WTC11 (cell line): ENCODE measurements around the gene PROB1. TPM values are rescaled to one million over a fixed set of nuclear protein-coding genes. Genes with fewer than 3 reads are reported as not detected.
A peak's percentile ranks its signal among the peaks of the same experiment; 100 is the strongest.

Experiments used
- ATAC-seq: fragments of 200-7000 bp; cut with Tn5 transposase; 2 replicates; pipeline ENCODE4 v1.10.0; 2021; ENCODE audit warnings: mild to moderate bottlenecking, moderate library complexity
- CTCF ChIA-PET: fragments of 300-600 bp; sonication (Branson Sonifier 250); formaldehyde crosslinking; loops from one replicate; lab custom pipeline; 2021; ENCODE audit warnings: antibody characterized with exemption; lab: Charles Lee
- POLR2A ChIA-PET: fragments of 350-600 bp; sonication (Branson Sonifier 250); formaldehyde crosslinking; loops from one replicate; lab custom pipeline; 2021; ENCODE audit warnings: antibody characterized with exemption; lab: Charles Lee
- DNase-seq: peaks from one replicate; pipeline ENCODE4 v3.0.0; 2021; ENCODE audit warnings: low spot score
- H3K27ac Mint-ChIP-seq: 2 replicates; pipeline ENCODE4 v1.8.0; 2021; ENCODE audit warnings: mixed read lengths
- H3K27me3 Mint-ChIP-seq: 2 replicates; pipeline ENCODE4 v1.8.0; 2021; ENCODE audit warnings: low read depth, mild to moderate bottlenecking, moderate library complexity, mixed read lengths
- H3K36me3 Mint-ChIP-seq: 2 replicates; pipeline ENCODE4 v1.8.0; 2021; ENCODE audit warnings: mixed read lengths
- H3K4me1 Mint-ChIP-seq: 2 replicates; pipeline ENCODE4 v1.8.0; 2022; ENCODE audit warnings: mixed read lengths
- H3K4me3 Mint-ChIP-seq: 2 replicates; pipeline ENCODE4 v1.8.0; 2021; ENCODE audit warnings: mild to moderate bottlenecking, moderate library complexity, mixed read lengths
- H3K9me3 Mint-ChIP-seq: 2 replicates; pipeline ENCODE4 v1.8.0; 2021; ENCODE audit warnings: mixed read lengths
- CBFB ChIP-seq: sonication (generic); formaldehyde crosslinking; IDR thresholded peaks from 2 replicates; pipeline ENCODE4 v1.8.1; 2022; ENCODE audit warnings: mild to moderate bottlenecking, low read depth, missing genetic modification reagents
- E2F1 ChIP-seq: sonication (generic); formaldehyde crosslinking; IDR thresholded peaks from 2 replicates; pipeline ENCODE4 v1.8.0; 2022; ENCODE audit warnings: mild to moderate bottlenecking, missing genetic modification reagents
- ELF4 ChIP-seq: sonication (generic); formaldehyde crosslinking; IDR thresholded peaks from 2 replicates; pipeline ENCODE4 v1.8.1; 2022; ENCODE audit warnings: low read depth, mild to moderate bottlenecking, moderate library complexity, missing genetic modification reagents
- FOXP1 ChIP-seq: sonication (generic); formaldehyde crosslinking; IDR thresholded peaks from 2 replicates; pipeline ENCODE4 v1.8.0; 2022; ENCODE audit warnings: missing genetic modification reagents, mild to moderate bottlenecking, moderate library complexity, borderline replicate concordance
- IRF1 ChIP-seq: sonication (generic); formaldehyde crosslinking; IDR thresholded peaks from 2 replicates; pipeline ENCODE4 v1.8.0; 2023; ENCODE audit warnings: missing genetic modification reagents
- KAT7 ChIP-seq: sonication (generic); formaldehyde crosslinking; IDR thresholded peaks from 2 replicates; pipeline ENCODE4 v1.8.1; 2023; ENCODE audit warnings: missing genetic modification reagents, mild to moderate bottlenecking, borderline replicate concordance
- NR1H2 ChIP-seq: sonication (generic); formaldehyde crosslinking; IDR thresholded peaks from 2 replicates; pipeline ENCODE4 v1.9.0; 2021; ENCODE audit warnings: mild to moderate bottlenecking, moderate library complexity, missing genetic modification reagents
- NR2C2 ChIP-seq: sonication (generic); formaldehyde crosslinking; IDR thresholded peaks from 2 replicates; pipeline ENCODE4 v1.8.0; 2022; ENCODE audit warnings: mild to moderate bottlenecking, missing genetic modification reagents
- RELA ChIP-seq: sonication (generic); formaldehyde crosslinking; IDR thresholded peaks from 2 replicates; pipeline ENCODE4 v1.8.1; 2022; ENCODE audit warnings: missing genetic modification reagents, mild to moderate bottlenecking, borderline replicate concordance
- RORB ChIP-seq: fragments of 250-450 bp; sonication (Bioruptor Pico); IDR thresholded peaks from 2 replicates; pipeline ENCODE4 v1.9.0; 2021; ENCODE audit warnings: mild to moderate bottlenecking
- SMAD3 ChIP-seq: sonication (generic); formaldehyde crosslinking; IDR thresholded peaks from 2 replicates; pipeline ENCODE4 v1.8.0; 2022; ENCODE audit warnings: missing genetic modification reagents, mild to moderate bottlenecking, borderline replicate concordance
- SOX15 ChIP-seq: fragments of 250-450 bp; sonication (Bioruptor Pico); IDR thresholded peaks from 2 replicates; pipeline ENCODE4 v1.9.0; 2021; ENCODE audit warnings: mild to moderate bottlenecking
- STAT6 ChIP-seq: sonication (generic); formaldehyde crosslinking; conservative IDR thresholded peaks from 2 replicates; pipeline ENCODE4 v1.8.1; 2023; ENCODE audit warnings: mild to moderate bottlenecking, low read depth, missing genetic modification reagents, moderate library complexity
- TP53 ChIP-seq: sonication (generic); formaldehyde crosslinking; IDR thresholded peaks from 2 replicates; pipeline ENCODE4 v1.8.1; 2023; ENCODE audit warnings: mild to moderate bottlenecking, missing genetic modification reagents
- ZNF219 ChIP-seq: sonication (generic); formaldehyde crosslinking; IDR thresholded peaks from 2 replicates; pipeline ENCODE4 v1.8.0; 2023; ENCODE audit warnings: missing genetic modification reagents, mild to moderate bottlenecking, borderline replicate concordance
- ZNF423 ChIP-seq: fragments of 250-450 bp; sonication (Bioruptor Pico); IDR thresholded peaks from 2 replicates; pipeline ENCODE4 v2.1.2; 2022; ENCODE audit warnings: mild to moderate bottlenecking, moderate library complexity
- ZNF512 ChIP-seq: sonication (generic); formaldehyde crosslinking; IDR thresholded peaks from 2 replicates; pipeline ENCODE4 v1.8.1; 2022; ENCODE audit warnings: missing genetic modification reagents, borderline replicate concordance
- ZNF671 ChIP-seq: fragments of 250-450 bp; sonication (Bioruptor Pico); IDR thresholded peaks from 2 replicates; pipeline ENCODE4 v1.8.0; 2021; ENCODE audit warnings: mild to moderate bottlenecking
- total RNA-seq: library from RNA; stranded (reverse); gene quantifications from 3 replicates; pipeline ENCODE4 v1.2.3, GENCODE V29; 2021
- TF ChIP-seq, protein P1 (sequence below): fragments of 250-450 bp; sonication (Bioruptor Pico); IDR thresholded peaks from 2 replicates; pipeline ENCODE4 v2.1.2; 2022; ENCODE audit warnings: mild to moderate bottlenecking, moderate library complexity
- TF ChIP-seq, protein P2 (sequence below): fragments of 250-450 bp; sonication (Bioruptor Pico); IDR thresholded peaks from 2 replicates; pipeline ENCODE4 v1.9.0; 2021; ENCODE audit warnings: mild to moderate bottlenecking

Gene PROB1
- total RNA-seq, 1 experiment from 2014 or later: 2.5 TPM

- H3K36me3 Mint-ChIP-seq: peaks cover 4% of the 10 kb centered on the region
- ChIA-PET CTCF (interaction anchor here (1.5 kb wide), 1 partner anchor 23 kb away, joined by 4 read pairs; no protein-coding TSS in a partner anchor), POLR2A (interaction anchor here (0.6 kb wide), 1 partner anchor 27 kb away, joined by 3 read pairs; no protein-coding TSS in a partner anchor)
- no peaks in the 10 kb centered on the region for H3K27me3 Mint-ChIP-seq
- H3K9me3 Mint-ChIP-seq: no peaks in the 10 kb centered on the region
- DNase-seq (no peak), ATAC-seq (no peak)
- peak overlapping the region; percentile 76 for H3K27ac Mint-ChIP-seq
- TF ChIP-seq RORB (no peak), E2F1 (CRISPR knock-in tag) (no peak), KAT7 (CRISPR knock-in tag) (no peak), ZNF219 (no peak)
- TF ChIP-seq, protein P1, sequence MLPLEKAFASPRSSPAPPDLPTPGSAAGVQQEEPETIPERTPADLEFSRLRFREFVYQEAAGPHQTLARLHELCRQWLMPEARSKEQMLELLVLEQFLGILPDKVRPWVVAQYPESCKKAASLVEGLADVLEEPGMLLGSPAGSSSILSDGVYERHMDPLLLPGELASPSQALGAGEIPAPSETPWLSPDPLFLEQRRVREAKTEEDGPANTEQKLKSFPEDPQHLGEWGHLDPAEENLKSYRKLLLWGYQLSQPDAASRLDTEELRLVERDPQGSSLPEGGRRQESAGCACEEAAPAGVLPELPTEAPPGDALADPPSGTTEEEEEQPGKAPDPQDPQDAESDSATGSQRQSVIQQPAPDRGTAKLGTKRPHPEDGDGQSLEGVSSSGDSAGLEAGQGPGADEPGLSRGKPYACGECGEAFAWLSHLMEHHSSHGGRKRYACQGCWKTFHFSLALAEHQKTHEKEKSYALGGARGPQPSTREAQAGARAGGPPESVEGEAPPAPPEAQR (CRISPR knock-in tag): no peak
- H3K4me1 Mint-ChIP-seq: peaks cover 15% of the 10 kb centered on the region
- no peak overlapping the region for H3K4me3 Mint-ChIP-seq
These were observed 16.0 kb downstream of the PROB1 start for GRCh38 chr5:139378941-139379361.

GRCh38 chr5:139378101-139378825 is 16.6 kb downstream of the PROB1 start:
- POLR2A ChIA-PET: interaction anchor here (0.6 kb wide), 3 partner anchors 9 to 834 kb away, joined by 3 read pairs; no protein-coding TSS in a partner anchor

More at GRCh38 chr5:139378101-139378825, 16.6 kb downstream of the PROB1 start:
- H3K9me3 Mint-ChIP-seq: no peaks in the 10 kb centered on the region
- TF ChIP-seq FOXP1 (no peak), ZNF671 (no peak), NR2C2 (CRISPR knock-in tag) (no peak), STAT6 (CRISPR knock-in tag) (no peak), CBFB (no peak), TP53 (CRISPR knock-in tag) (no peak), ELF4 (CRISPR knock-in tag) (no peak), SMAD3 (CRISPR knock-in tag) (no peak), ZNF423 (no peak), E2F1 (CRISPR knock-in tag) (no peak), RORB (no peak), ZNF512 (no peak), RELA (CRISPR knock-in tag) (no peak), NR1H2 (no peak), SOX15 (CRISPR knock-in tag) (no peak), IRF1 (CRISPR knock-in tag) (no peak)
- TF ChIP-seq, protein P2, sequence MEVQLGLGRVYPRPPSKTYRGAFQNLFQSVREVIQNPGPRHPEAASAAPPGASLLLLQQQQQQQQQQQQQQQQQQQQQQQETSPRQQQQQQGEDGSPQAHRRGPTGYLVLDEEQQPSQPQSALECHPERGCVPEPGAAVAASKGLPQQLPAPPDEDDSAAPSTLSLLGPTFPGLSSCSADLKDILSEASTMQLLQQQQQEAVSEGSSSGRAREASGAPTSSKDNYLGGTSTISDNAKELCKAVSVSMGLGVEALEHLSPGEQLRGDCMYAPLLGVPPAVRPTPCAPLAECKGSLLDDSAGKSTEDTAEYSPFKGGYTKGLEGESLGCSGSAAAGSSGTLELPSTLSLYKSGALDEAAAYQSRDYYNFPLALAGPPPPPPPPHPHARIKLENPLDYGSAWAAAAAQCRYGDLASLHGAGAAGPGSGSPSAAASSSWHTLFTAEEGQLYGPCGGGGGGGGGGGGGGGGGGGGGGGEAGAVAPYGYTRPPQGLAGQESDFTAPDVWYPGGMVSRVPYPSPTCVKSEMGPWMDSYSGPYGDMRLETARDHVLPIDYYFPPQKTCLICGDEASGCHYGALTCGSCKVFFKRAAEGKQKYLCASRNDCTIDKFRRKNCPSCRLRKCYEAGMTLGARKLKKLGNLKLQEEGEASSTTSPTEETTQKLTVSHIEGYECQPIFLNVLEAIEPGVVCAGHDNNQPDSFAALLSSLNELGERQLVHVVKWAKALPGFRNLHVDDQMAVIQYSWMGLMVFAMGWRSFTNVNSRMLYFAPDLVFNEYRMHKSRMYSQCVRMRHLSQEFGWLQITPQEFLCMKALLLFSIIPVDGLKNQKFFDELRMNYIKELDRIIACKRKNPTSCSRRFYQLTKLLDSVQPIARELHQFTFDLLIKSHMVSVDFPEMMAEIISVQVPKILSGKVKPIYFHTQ (CRISPR knock-in tag): no peak
- TF ChIP-seq, all 79 proteins: peak for 0
- Mint-ChIP-seq H3K4me1 (peaks cover 15% of the 10 kb centered on the region), H3K27me3 (no peaks in the 10 kb centered on the region), H3K4me3 (peak overlapping the region; percentile 12; the same call in 1 of the 2 replicates), H3K27ac (no peak overlapping the region), H3K36me3 (peaks cover 4% of the 10 kb centered on the region)
- CTCF ChIA-PET: interaction anchor here (1.5 to 1.8 kb wide), 2 partner anchors 14 to 24 kb away, joined by 4 to 8 read pairs; no protein-coding TSS in a partner anchor
- ATAC-seq (peak; percentile 85), DNase-seq (peak; percentile 78)
